Suppressor macrophage (primary cell): ENCODE data around the gene OTX2.

Source experiments
- DNase-seq, 4 experiments: peaks; one replicate each; pipeline ENCODE4 v3.0.0-alpha.2; 2020 to 2022
- total RNA-seq, 17 experiments: gene quantifications; one replicate each; lab custom pipeline; 2026; ENCODE audit warnings: mixed read lengths in 6 of 17, inconsistent platforms in 3 of 17; lab: John Stamatoyannopoulos, UW

The OTX2 gene
- 0 to 1.7 (median 0) reads per million in 17 experiments for total RNA-seq

GRCh38 chr14:56810147-56810719, at the start of gene OTX2:
Gene OTX2, minus strand, starts transcription at chr14:56810479. Its CDS starts 5,023 bp downstream, at chr14:56805456.
- DNase-seq: no peak

GRCh38 chr14:56858422-56858821, 48.1 kb upstream of the OTX2 start:
- no peak for DNase-seq

GRCh38 chr14:56857216-56857615, 46.9 kb upstream of the OTX2 start:
- DNase-seq: no peak

GRCh38 chr14:56855891-56856461, 45.7 kb upstream of the OTX2 start:
- DNase-seq: no peak

GRCh38 chr14:56854325-56854724, 44.0 kb upstream of the OTX2 start:
- DNase-seq: no peak

GRCh38 chr14:56846970-56847930, 37.0 kb upstream of the OTX2 start:
- no peak for DNase-seq

GRCh38 chr14:56844406-56845002, 34.2 kb upstream of the OTX2 start:
- no peak for DNase-seq

GRCh38 chr14:56841611-56842010, 31.3 kb upstream of the OTX2 start:
- no peak for DNase-seq

GRCh38 chr14:56840221-56840620, 29.9 kb upstream of the OTX2 start:
- no peak for DNase-seq

- no peak for DNase-seq
Observed at GRCh38 chr14:56829151-56829550, 18.9 kb upstream of the OTX2 start.

- no peak for DNase-seq
Observed at GRCh38 chr14:56826214-56826613, 15.9 kb upstream of the OTX2 start.

- DNase-seq: no peak
Observed at GRCh38 chr14:56821805-56822610, 11.7 kb upstream of the OTX2 start.

- no peak for DNase-seq
Observed at GRCh38 chr14:56821177-56821576, 10.9 kb upstream of the OTX2 start.

GRCh38 chr14:56817396-56817921, 7.2 kb upstream of the OTX2 start:
- no peak for DNase-seq

GRCh38 chr14:56816574-56817391, 6.5 kb upstream of the OTX2 start:
- DNase-seq: no peak

- no peak for DNase-seq
Observed at GRCh38 chr14:56815745-56816144, 5.5 kb upstream of the OTX2 start.

GRCh38 chr14:56814969-56815700, 4.9 kb upstream of the OTX2 start:
- DNase-seq: no peak

- DNase-seq: no peak
Observed at GRCh38 chr14:56814519-56814959, 4.3 kb upstream of the OTX2 start.

GRCh38 chr14:56813143-56813551, 2.9 kb upstream of the OTX2 start:
- no peak for DNase-seq
